HUES48 (cell line): ENCODE results near the gene DLGAP5.

Experiments used
- H3K27ac ChIP-seq: one replicate; pipeline ENCODE4 v1.7.0; 2013; ENCODE audit warnings: low read depth, low read length, inconsistent platforms
- H3K27me3 ChIP-seq: 2 replicates; pipeline ENCODE4 v1.6.1; 2013; ENCODE audit warnings: mild to moderate bottlenecking, low read length; ENCODE audit not compliant: control insufficient read depth, insufficient read depth
- H3K36me3 ChIP-seq: 2 replicates; pipeline ENCODE4 v1.6.1; 2013; ENCODE audit warnings: low read length; ENCODE audit not compliant: control insufficient read depth, insufficient read depth
- H3K4me1 ChIP-seq: 2 replicates; pipeline ENCODE4 v1.6.1; 2013; ENCODE audit warnings: mild to moderate bottlenecking, low read length; ENCODE audit not compliant: control insufficient read depth, insufficient read depth
- H3K4me3 ChIP-seq: 2 replicates; pipeline ENCODE4 v1.5.1; 2013; ENCODE audit warnings: mild to moderate bottlenecking, low read depth, low read length
- H3K9ac ChIP-seq: 2 replicates; pipeline ENCODE4 v1.6.1; 2013; ENCODE audit warnings: mild to moderate bottlenecking, low read depth, low read length, moderate library complexity
- H3K9me3 ChIP-seq: 2 replicates; pipeline ENCODE4 v1.6.1; 2013; ENCODE audit warnings: low read length; ENCODE audit not compliant: control insufficient read depth, insufficient read depth

The DLGAP5 gene

GRCh38 chr14:55120571-55121495 is 70.6 kb downstream of the DLGAP5 start:
- no peaks in the 10 kb centered on the region for H3K27me3 ChIP-seq
- no peak overlapping the region for H3K27ac ChIP-seq
- H3K9ac ChIP-seq = no peak overlapping the region
- no peaks in the 10 kb centered on the region for H3K9me3 ChIP-seq
- H3K4me1 ChIP-seq = peaks cover 4% of the 10 kb centered on the region; the same call in 1 of the 2 replicates
- H3K4me3 ChIP-seq = no peak overlapping the region
- H3K36me3 ChIP-seq = no peaks in the 10 kb centered on the region

- peaks cover 4% of the 10 kb centered on the region; the same call in 1 of the 2 replicates for H3K4me1 ChIP-seq
- no peaks in the 10 kb centered on the region for H3K9me3 ChIP-seq
- no peak overlapping the region for H3K4me3 ChIP-seq
- H3K27me3 ChIP-seq = no peaks in the 10 kb centered on the region
- H3K9ac ChIP-seq = no peak overlapping the region
- no peak overlapping the region for H3K27ac ChIP-seq
- no peaks in the 10 kb centered on the region for H3K36me3 ChIP-seq
These were observed 72.6 kb downstream of the DLGAP5 start for GRCh38 chr14:55118761-55119160.

- H3K36me3 ChIP-seq = no peaks in the 10 kb centered on the region
- H3K9ac ChIP-seq = no peak overlapping the region
- no peak overlapping the region for H3K27ac ChIP-seq
These were observed 73.5 kb downstream of the DLGAP5 start for GRCh38 chr14:55117803-55118441.

GRCh38 chr14:55116246-55117030 is 74.9 kb downstream of the DLGAP5 start:
- no peak overlapping the region for H3K9ac ChIP-seq
- no peak overlapping the region for H3K27ac ChIP-seq

More at GRCh38 chr14:55117803-55118441, 73.5 kb downstream of the DLGAP5 start:
- H3K4me1 ChIP-seq = peaks cover 4% of the 10 kb centered on the region; the same call in 1 of the 2 replicates
- no peaks in the 10 kb centered on the region for H3K9me3 ChIP-seq
- H3K27me3 ChIP-seq = no peaks in the 10 kb centered on the region
- no peak overlapping the region for H3K4me3 ChIP-seq

GRCh38 chr14:55115861-55116245 is 75.5 kb downstream of the DLGAP5 start:
- Histone ChIP-seq H3K4me3 (no peak overlapping the region), H3K9ac (no peak overlapping the region), H3K9me3 (no peaks in the 10 kb centered on the region), H3K36me3 (no peaks in the 10 kb centered on the region), H3K27ac (no peak overlapping the region), H3K27me3 (no peaks in the 10 kb centered on the region), H3K4me1 (peaks cover 1% of the 10 kb centered on the region; the same call in 1 of the 2 replicates)

More at GRCh38 chr14:55116246-55117030, 74.9 kb downstream of the DLGAP5 start:
- no peaks in the 10 kb centered on the region for H3K36me3 ChIP-seq
- no peak overlapping the region for H3K4me3 ChIP-seq
- no peaks in the 10 kb centered on the region for H3K27me3 ChIP-seq
- H3K9me3 ChIP-seq = no peaks in the 10 kb centered on the region
- peaks cover 4% of the 10 kb centered on the region; the same call in 1 of the 2 replicates for H3K4me1 ChIP-seq

- Histone ChIP-seq H3K9me3 (no peaks in the 10 kb centered on the region), H3K27ac (no peak overlapping the region), H3K9ac (no peak overlapping the region), H3K4me3 (no peak overlapping the region), H3K4me1 (no peaks in the 10 kb centered on the region), H3K27me3 (no peaks in the 10 kb centered on the region), H3K36me3 (no peaks in the 10 kb centered on the region)
These were observed 75.9 kb downstream of the DLGAP5 start for GRCh38 chr14:55115460-55115859.

- Histone ChIP-seq H3K9ac (no peak overlapping the region), H3K27me3 (no peaks in the 10 kb centered on the region), H3K27ac (no peak overlapping the region), H3K9me3 (no peaks in the 10 kb centered on the region), H3K4me3 (no peak overlapping the region), H3K4me1 (no peaks in the 10 kb centered on the region), H3K36me3 (no peaks in the 10 kb centered on the region)
These were observed 76.7 kb downstream of the DLGAP5 start for GRCh38 chr14:55114720-55115119.

GRCh38 chr14:55111122-55111708 is 80.2 kb downstream of the DLGAP5 start:
- peaks cover 9% of the 10 kb centered on the region for H3K4me1 ChIP-seq
- H3K4me3 ChIP-seq = no peak overlapping the region
- no peaks in the 10 kb centered on the region for H3K27me3 ChIP-seq
- no peak overlapping the region for H3K9ac ChIP-seq
- H3K36me3 ChIP-seq = no peaks in the 10 kb centered on the region
- H3K27ac ChIP-seq = no peak overlapping the region
- no peaks in the 10 kb centered on the region for H3K9me3 ChIP-seq

- Histone ChIP-seq H3K36me3 (no peaks in the 10 kb centered on the region), H3K4me3 (no peak overlapping the region)
These were observed 81.5 kb downstream of the DLGAP5 start for GRCh38 chr14:55109836-55110235.

GRCh38 chr14:55107766-55108554 is 83.4 kb downstream of the DLGAP5 start:
- H3K9ac ChIP-seq = no peak overlapping the region
- no peaks in the 10 kb centered on the region for H3K9me3 ChIP-seq
- H3K27me3 ChIP-seq = no peaks in the 10 kb centered on the region
- H3K4me3 ChIP-seq = no peak overlapping the region
- H3K27ac ChIP-seq = peak overlapping the region; percentile 83
- H3K36me3 ChIP-seq = no peaks in the 10 kb centered on the region
- H3K4me1 ChIP-seq = peaks cover 21% of the 10 kb centered on the region

More at GRCh38 chr14:55109836-55110235, 81.5 kb downstream of the DLGAP5 start:
- no peaks in the 10 kb centered on the region for H3K27me3 ChIP-seq
- no peaks in the 10 kb centered on the region for H3K9me3 ChIP-seq
- peaks cover 9% of the 10 kb centered on the region for H3K4me1 ChIP-seq
- no peak overlapping the region for H3K9ac ChIP-seq
- H3K27ac ChIP-seq = no peak overlapping the region
